MM.1S (cell line): ENCODE results near the gene PTPRK.

Experiments used
- DNase-seq: peaks from one replicate; pipeline ENCODE4 v3.0.0-alpha.2; 2015
- H2AFZ ChIP-seq: fragments of 300-600 bp; sonication (generic); 2 replicates; pipeline ENCODE4 v1.6.0; 2016; ENCODE audit warnings: antibody characterized with exemption, low read length
- H3F3A ChIP-seq: fragments of 300-600 bp; sonication (generic); 2 replicates; pipeline ENCODE4 v1.6.1; 2016; ENCODE audit warnings: mild to moderate bottlenecking, antibody characterized with exemption, low read length, moderate library complexity, mixed read lengths; ENCODE audit not compliant: insufficient read depth
- H3K27ac ChIP-seq: fragments of 300-600 bp; sonication (generic); 2 replicates; pipeline ENCODE4 v1.5.1; 2016; ENCODE audit warnings: mild to moderate bottlenecking, low read length
- H3K27me3 ChIP-seq: fragments of 300-600 bp; sonication (generic); replicated peaks from 2 replicates; pipeline ENCODE4 v1.6.0; 2016; ENCODE audit warnings: low read length; ENCODE audit not compliant: insufficient read depth
- H3K36me3 ChIP-seq: fragments of 300-600 bp; sonication (generic); replicated peaks from 2 replicates; pipeline ENCODE4 v1.6.1; 2016; ENCODE audit warnings: mild to moderate bottlenecking, low read length, mixed read lengths; ENCODE audit not compliant: insufficient read depth
- H3K4me1 ChIP-seq: fragments of 300-600 bp; sonication (generic); 2 replicates; pipeline ENCODE4 v1.6.1; 2016; ENCODE audit warnings: low read length, mixed read lengths
- H3K4me2 ChIP-seq: fragments of 300-600 bp; sonication (generic); 2 replicates; pipeline ENCODE4 v1.6.0; 2016; ENCODE audit warnings: low read depth, low read length
- H3K4me3 ChIP-seq: fragments of 300-600 bp; sonication (generic); 2 replicates; pipeline ENCODE4 v1.5.1; 2016; ENCODE audit warnings: low read length, mixed read lengths
- H3K79me2 ChIP-seq: fragments of 300-600 bp; sonication (generic); 2 replicates; pipeline ENCODE4 v1.6.1; 2016; ENCODE audit warnings: mixed run types, low read length, mixed read lengths
- H3K9ac ChIP-seq: fragments of 300-600 bp; sonication (generic); 2 replicates; pipeline ENCODE4 v1.6.1; 2016; ENCODE audit warnings: low read length, mixed read lengths
- H3K9me2 ChIP-seq: fragments of 300-600 bp; sonication (generic); replicated peaks from 2 replicates; pipeline ENCODE4 v1.6.1; 2016; ENCODE audit warnings: mild to moderate bottlenecking, low read length, mixed read lengths; ENCODE audit not compliant: insufficient read depth
- H3K9me3 ChIP-seq: fragments of 300-600 bp; sonication (generic); replicated peaks from 2 replicates; pipeline ENCODE4 v1.6.1; 2016; ENCODE audit warnings: mild to moderate bottlenecking, low read length, mixed read lengths; ENCODE audit not compliant: insufficient read depth
- H4K20me1 ChIP-seq: fragments of 300-600 bp; sonication (generic); 2 replicates; pipeline ENCODE4 v1.6.1; 2016; ENCODE audit warnings: mild to moderate bottlenecking, low read length, moderate library complexity, mixed read lengths; ENCODE audit not compliant: insufficient read depth
- CTCF ChIP-seq: fragments of 300-600 bp; sonication (generic); IDR thresholded peaks from 2 replicates; pipeline ENCODE4 v1.5.1; 2016; ENCODE audit warnings: antibody characterized with exemption, low read length, mixed read lengths
- EZH2 ChIP-seq: fragments of 300-600 bp; sonication (generic); optimal IDR thresholded peaks from 2 replicates; pipeline ENCODE3; 2017; ENCODE audit warnings: low read depth, mild to moderate bottlenecking, antibody characterized with exemption, low read length, mixed read lengths
- EZH2phosphoT487 ChIP-seq: fragments of 300-600 bp; sonication (generic); IDR thresholded peaks from 2 replicates; pipeline ENCODE4 v1.6.1; 2018; ENCODE audit warnings: antibody characterized with exemption, low read length

Gene PTPRK

GRCh38 chr6:128117916-128118315 is 402.5 kb downstream of the PTPRK start:
- Histone ChIP-seq H3K4me1 (peaks cover 15% of the 10 kb centered on the region; the same call in 1 of the 2 replicates), H2AFZ (no peak overlapping the region), H3K36me3 (no peaks in the 10 kb centered on the region), H3K9ac (no peak overlapping the region), H3K4me3 (no peak overlapping the region), H3K4me2 (no peak overlapping the region), H3K79me2 (no peaks in the 10 kb centered on the region), H3F3A (0 out of 2 replicates have a peak, but pooled peaks cover 3% of the 10 kb centered on the region), H3K27ac (no peak overlapping the region), H3K27me3 (no peaks in the 10 kb centered on the region), H3K9me3 (no peaks in the 10 kb centered on the region), H3K9me2 (no peaks in the 10 kb centered on the region), H4K20me1 (no peaks in the 10 kb centered on the region)
- TF ChIP-seq CTCF: no peak
- TF ChIP-seq EZH2phosphoT487: no peak
- TF ChIP-seq EZH2: no peak
- no peak for DNase-seq

GRCh38 chr6:128114164-128114563 is 406.2 kb downstream of the PTPRK start:
- Histone ChIP-seq H3K79me2 (no peaks in the 10 kb centered on the region), H3K4me2 (no peak overlapping the region), H3K9me3 (no peaks in the 10 kb centered on the region)

GRCh38 chr6:128112494-128112893 is 407.9 kb downstream of the PTPRK start:
- Histone ChIP-seq H3K4me1 (peaks cover 9% of the 10 kb centered on the region), H3K27me3 (no peaks in the 10 kb centered on the region), H3K9me2 (no peaks in the 10 kb centered on the region), H3K36me3 (no peaks in the 10 kb centered on the region), H3K79me2 (no peaks in the 10 kb centered on the region), H3K9ac (peak overlapping the region; percentile 67), H3F3A (no peaks in the 10 kb centered on the region), H2AFZ (peak overlapping the region; percentile 99), H3K9me3 (no peaks in the 10 kb centered on the region), H3K27ac (peak overlapping the region; percentile 45; the same call in 1 of the 2 replicates), H3K4me2 (peak overlapping the region; percentile 98), H4K20me1 (no peaks in the 10 kb centered on the region), H3K4me3 (peak overlapping the region; percentile 67)
- TF ChIP-seq CTCF (no peak), EZH2 (no peak), EZH2phosphoT487 (no peak)
- peak; percentile 47 for DNase-seq

More at GRCh38 chr6:128114164-128114563, 406.2 kb downstream of the PTPRK start:
- Histone ChIP-seq H3K9ac (no peak overlapping the region), H3K27me3 (no peaks in the 10 kb centered on the region), H4K20me1 (no peaks in the 10 kb centered on the region), H2AFZ (no peak overlapping the region), H3K27ac (no peak overlapping the region), H3K9me2 (no peaks in the 10 kb centered on the region), H3K4me3 (no peak overlapping the region), H3F3A (no peaks in the 10 kb centered on the region), H3K36me3 (no peaks in the 10 kb centered on the region), H3K4me1 (peaks cover 12% of the 10 kb centered on the region)
- TF ChIP-seq EZH2 (no peak), EZH2phosphoT487 (no peak), CTCF (no peak)
- DNase-seq: no peak
